K562 (cell line): Measurements from ENCODE around the gene BHLHE23. TPM values are rescaled to one million over a fixed set of nuclear protein-coding genes. Genes with fewer than 3 reads are reported as not detected.

Experiments used
- LARP7 ChIP-seq: fragments of 450-650 bp; IDR thresholded peaks from 2 replicates; pipeline ENCODE4 v1.6.1; 2016
- RFX5 ChIP-seq: IDR thresholded peaks from 2 replicates; pipeline ENCODE4 v1.6.1; 2011; ENCODE audit warnings: low read depth, mild to moderate bottlenecking, improper control_type of control experiment, low read length
- SREBF2 ChIP-seq: sonication (generic); formaldehyde crosslinking; IDR thresholded peaks from 2 replicates; pipeline ENCODE4 v1.4.0; 2020; ENCODE audit warnings: mild to moderate bottlenecking, missing genetic modification reagents
- ZBTB40 ChIP-seq, 2 experiments: fragments of 450-650 bp in 1 of 2; sonication (generic) in 1 of 2; formaldehyde crosslinking in 1 of 2; IDR thresholded peaks; 2 replicates each; pipeline versions ENCODE4 v1.7.1 to v1.9.0; 2016 to 2022; ENCODE audit warnings: inconsistent platforms in 1 of 2, mild to moderate bottlenecking in 1 of 2, missing genetic modification reagents in 1 of 2
- ZNF12 ChIP-seq: sonication (generic); formaldehyde crosslinking; IDR thresholded peaks from 2 replicates; pipeline ENCODE4 v1.4.0; 2020; ENCODE audit warnings: mild to moderate bottlenecking, missing genetic modification reagents
- ZNF282 ChIP-seq: sonication (generic); formaldehyde crosslinking; IDR thresholded peaks from 2 replicates; pipeline ENCODE4 v1.8.1; 2023; ENCODE audit warnings: missing genetic modification reagents
- polyA plus RNA-seq, 8 experiments: library from polyadenylated mRNA; depleted of rRNA in 4 of 8; stranded (reverse) in 5 of 8; unstranded in 3 of 8; fragments of >200 nt; fragmentation: Nextera tagmentation in 2 of 8; fragmentation: Illumina TruSeq in 1 of 8; extraction: Ambion mirVana in 2 of 8; extraction: Trizol in 1 of 8; gene quantifications; 2 replicates each; pipeline versions ENCODE4 v1.2.1 to v1.2.3, GENCODE V29; 2011 to 2014; ENCODE audit warnings: inconsistent platforms in 1 of 8, missing spikeins in 1 of 8
- total RNA-seq, 7 experiments: library from RNA; depleted of rRNA in 6 of 7; stranded (reverse); fragments of >200 nt in 6 of 7; fragmentation: Illumina TruSeq in 2 of 7; extraction: Trizol in 2 of 7; gene quantifications; 2 replicates each; pipeline versions ENCODE4 v1.2.1 to v1.2.3, GENCODE V29; 2011 to 2021; ENCODE audit warnings: low replicate concordance in 1 of 7

The BHLHE23 gene
- total and polyA plus RNA-seq, 9 of the 15 experiments (the other 6 are each of a cell fraction or from before 2014, with no cell fraction given), result not detected

- TF ChIP-seq ZBTB40 (IDR thresholded peaks at IDR 0.05) (no peak), ZBTB40 (CRISPR knock-in tag; IDR thresholded peaks at IDR 0.05) (no peak), ZNF12 (no peak), SREBF2 (no peak), LARP7 (no peak), RFX5 (no peak), ZNF282 (CRISPR knock-in tag) (no peak)
Measured at GRCh38 chr20:63015147-63015661, 8.4 kb upstream of the BHLHE23 start (continued).
